Transverse colon (tissue), 4 donors: ENCODE measurements around the gene SLC2A13. TPM values are rescaled to one million over a fixed set of nuclear protein-coding genes. Genes with fewer than 3 reads are reported as not detected.

Source experiments
- DNase-seq: peaks from one replicate; pipeline ENCODE4 v3.0.0-alpha.2; 2019
- H3K27ac ChIP-seq, 4 donors: fragments of 200-600 bp; sonication (generic); 2 replicates each; pipeline ENCODE4 v1.5.1; 2016 to 2018; ENCODE audit warnings: inconsistent platforms in 4 of 4
- H3K27me3 ChIP-seq: fragments of 200-600 bp; sonication (generic); 2 replicates; pipeline ENCODE4 v1.5.1; 2017; ENCODE audit warnings: inconsistent platforms
- H3K36me3 ChIP-seq, 4 donors: fragments of 200-600 bp; sonication (generic); 2 replicates each; pipeline ENCODE4 v1.5.1; 2017 to 2019; ENCODE audit warnings: inconsistent platforms in 4 of 4
- H3K4me1 ChIP-seq, 4 donors: fragments of 200-600 bp; sonication (generic); 2 replicates each; pipeline ENCODE4 v1.5.1; 2017 to 2020; ENCODE audit warnings: inconsistent platforms in 4 of 4
- H3K4me3 ChIP-seq, 4 donors: fragments of 200-600 bp; sonication (generic); 1 replicate in 1 of 4; 2 replicates in 3 of 4; pipeline versions ENCODE4 v1.5.1 to v1.6.1; 2017 to 2019; ENCODE audit warnings: inconsistent platforms in 4 of 4
- H3K9me3 ChIP-seq, 2 donors: fragments of 200-600 bp; sonication (generic); 2 replicates each; pipeline ENCODE4 v1.5.1; 2017 to 2019; ENCODE audit warnings: inconsistent platforms in 2 of 2
- EP300 ChIP-seq: sonication (generic); formaldehyde crosslinking; IDR thresholded peaks from one replicate; pipeline ENCODE4 v1.6.1; 2017; ENCODE audit warnings: antibody characterized with exemption, low read depth
- POLR2A ChIP-seq: fragments of 450-650 bp; IDR thresholded peaks from one replicate; pipeline ENCODE4 v1.6.1; 2016; ENCODE audit warnings: antibody characterized with exemption, mild to moderate bottlenecking, moderate library complexity
- POLR2AphosphoS5 ChIP-seq, 3 donors: sonication (generic); formaldehyde crosslinking; IDR thresholded peaks; one replicate each; pipeline ENCODE4 v1.6.1; 2016; ENCODE audit warnings: antibody characterized with exemption in 3 of 3
- WGBS, 2 donors: methylation state at CpG; one replicate each; pipeline ENCODE4 v1.1.5; 2018; ENCODE audit warnings: low coverage in 1 of 2; 5-methylcytosine and 5-hydroxymethylcytosine counted together
- in situ Hi-C, 4 donors: fragments of 200-750 bp; cut with MboI; loops; one replicate each; pipeline versions ENCODE4 v1.15.0 to v1.15.1; 2017; ENCODE audit warnings: low sequenced_read_pairs in 3 of 4, low pct_ligation_motif_present in 1 of 4, low pct_unique_long_range_greater_than_20kb in 1 of 4
- intact Hi-C: fragments of 100-400 bp; cut with DNase I; formaldehyde crosslinking; loops from one replicate; pipeline ENCODE4 v1.15.1; 2023; ENCODE audit warnings: low total_unique reads
- total RNA-seq, 4 donors: library from RNA; depleted of rRNA; stranded (reverse); fragments of >200 nt; gene quantifications; one replicate each; pipeline ENCODE4 v1.1.0, GENCODE V29; 2016
- TF ChIP-seq, protein P1 (sequence below), 5 experiments: fragments of 200-600 bp in 3 of 5; fragments of 450-650 bp in 2 of 5; sonication (generic) in 3 of 5; IDR thresholded peaks; 1 replicate in 2 of 5; 2 replicates in 3 of 5; pipeline ENCODE4 v1.5.1; 2016 to 2017; ENCODE audit warnings: antibody characterized with exemption in 5 of 5, inconsistent platforms in 3 of 5, mild to moderate bottlenecking in 2 of 5, moderate library complexity in 1 of 5

Gene SLC2A13
- total RNA-seq, 4 donors from 2014 or later: 31.8 to 70.7 (median 46.8) TPM

DNA sequence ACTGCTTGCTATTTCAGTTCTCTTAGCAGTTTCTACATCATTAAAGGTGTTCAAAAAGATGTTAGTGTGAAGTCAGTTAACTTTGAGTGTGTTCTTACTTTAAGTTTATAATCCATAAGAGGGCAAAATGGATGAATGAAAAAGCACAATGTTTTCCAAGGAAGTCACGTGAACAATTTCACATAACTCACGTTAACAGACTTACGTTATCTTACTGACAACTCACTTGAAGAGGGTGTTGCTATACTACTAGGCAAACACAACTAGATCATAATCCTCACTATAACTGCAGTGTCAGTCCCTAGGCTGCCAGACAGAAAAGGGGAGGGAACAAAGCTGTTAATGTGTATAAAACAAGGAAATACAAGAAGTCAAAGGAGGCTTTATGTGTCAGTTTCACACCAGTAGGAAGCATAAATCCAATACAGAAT, 6.4 kb downstream of the SLC2A13 start:
- peaks cover 0 to 55% (median 29%) of the 10 kb centered on the region in 4 donors for H3K4me1 ChIP-seq
- intact Hi-C loops (no loop called here), in situ Hi-C loops (no loop called here)
- H3K27ac ChIP-seq: peak overlapping the region; percentile 51 to 77 (median 68)
- H3K4me3 ChIP-seq: no peak overlapping the region
- 37 to 56% methylated on average over 3 of the region's 3 CpGs for WGBS, 2 donors
- H3K27me3 ChIP-seq: no peaks in the 10 kb centered on the region
- no peaks in the 10 kb centered on the region for H3K36me3 ChIP-seq
- no peaks in the 10 kb centered on the region for H3K9me3 ChIP-seq
- DNase-seq: peak; percentile 46
- TF ChIP-seq EP300: no peak
- TF ChIP-seq, protein P1, sequence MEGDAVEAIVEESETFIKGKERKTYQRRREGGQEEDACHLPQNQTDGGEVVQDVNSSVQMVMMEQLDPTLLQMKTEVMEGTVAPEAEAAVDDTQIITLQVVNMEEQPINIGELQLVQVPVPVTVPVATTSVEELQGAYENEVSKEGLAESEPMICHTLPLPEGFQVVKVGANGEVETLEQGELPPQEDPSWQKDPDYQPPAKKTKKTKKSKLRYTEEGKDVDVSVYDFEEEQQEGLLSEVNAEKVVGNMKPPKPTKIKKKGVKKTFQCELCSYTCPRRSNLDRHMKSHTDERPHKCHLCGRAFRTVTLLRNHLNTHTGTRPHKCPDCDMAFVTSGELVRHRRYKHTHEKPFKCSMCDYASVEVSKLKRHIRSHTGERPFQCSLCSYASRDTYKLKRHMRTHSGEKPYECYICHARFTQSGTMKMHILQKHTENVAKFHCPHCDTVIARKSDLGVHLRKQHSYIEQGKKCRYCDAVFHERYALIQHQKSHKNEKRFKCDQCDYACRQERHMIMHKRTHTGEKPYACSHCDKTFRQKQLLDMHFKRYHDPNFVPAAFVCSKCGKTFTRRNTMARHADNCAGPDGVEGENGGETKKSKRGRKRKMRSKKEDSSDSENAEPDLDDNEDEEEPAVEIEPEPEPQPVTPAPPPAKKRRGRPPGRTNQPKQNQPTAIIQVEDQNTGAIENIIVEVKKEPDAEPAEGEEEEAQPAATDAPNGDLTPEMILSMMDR (IDR thresholded peaks at IDR 0.05): no peak
- peak; percentile 63 for TF ChIP-seq POLR2A
- peak; percentile 44 to 88 (median 86) for TF ChIP-seq POLR2AphosphoS5 (IDR thresholded peaks at IDR 0.05)

DNA sequence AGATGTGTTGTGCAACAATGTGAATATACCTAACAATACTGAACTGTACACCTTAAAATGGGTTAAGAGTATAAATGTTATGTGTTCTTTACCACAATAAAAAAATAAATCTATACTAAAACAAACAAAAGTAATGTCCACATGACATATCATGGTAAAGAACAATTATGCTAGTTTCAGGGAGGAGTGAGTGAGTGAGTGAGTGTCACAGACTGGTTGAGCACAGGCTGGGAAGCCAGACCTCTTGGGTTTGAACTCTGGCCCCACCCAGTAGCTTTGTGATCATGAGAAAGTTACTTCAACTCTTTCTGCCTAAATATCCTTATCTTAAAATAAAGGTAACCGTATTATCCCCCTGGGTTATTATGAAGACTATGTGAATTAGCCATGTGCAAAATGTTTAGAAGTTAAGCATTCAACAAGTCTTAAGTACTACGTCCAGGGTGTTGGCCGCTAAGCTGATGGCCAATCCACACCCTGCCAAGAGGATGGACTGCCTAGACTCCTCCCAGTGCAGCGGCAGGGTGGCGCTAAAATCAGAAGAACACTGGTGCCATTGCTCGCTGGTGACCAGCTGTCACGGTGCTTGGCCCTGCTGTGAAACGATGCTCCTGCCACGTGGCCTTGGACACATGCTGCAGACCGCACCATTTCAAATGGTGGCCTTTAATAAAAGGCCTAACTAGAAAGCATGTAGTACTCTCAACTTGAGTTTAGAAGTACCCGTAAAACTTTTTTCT, 7.3 kb downstream of the SLC2A13 start:
- in situ Hi-C loops: no loop called here
- DNase-seq: peak; percentile 35
- H3K4me3 ChIP-seq: no peak overlapping the region
- H3K4me1 ChIP-seq: peaks cover 0 to 47% (median 21%) of the 10 kb centered on the region in 4 donors
- H3K9me3 ChIP-seq: no peaks in the 10 kb centered on the region
- peak overlapping the region; percentile 51 to 77 (median 68) for H3K27ac ChIP-seq
- intact Hi-C loops: no loop called here
- no peaks in the 10 kb centered on the region for H3K27me3 ChIP-seq
- TF ChIP-seq, protein P1 (IDR thresholded peaks at IDR 0.05): no peak
- no peak for TF ChIP-seq EP300
- no peak for TF ChIP-seq POLR2A
- TF ChIP-seq POLR2AphosphoS5 (IDR thresholded peaks at IDR 0.05): no peak
- 85 to 94% methylated on average over 6 to 11 of the region's 11 CpGs for WGBS, 2 donors
- no peaks in the 10 kb centered on the region for H3K36me3 ChIP-seq

DNA sequence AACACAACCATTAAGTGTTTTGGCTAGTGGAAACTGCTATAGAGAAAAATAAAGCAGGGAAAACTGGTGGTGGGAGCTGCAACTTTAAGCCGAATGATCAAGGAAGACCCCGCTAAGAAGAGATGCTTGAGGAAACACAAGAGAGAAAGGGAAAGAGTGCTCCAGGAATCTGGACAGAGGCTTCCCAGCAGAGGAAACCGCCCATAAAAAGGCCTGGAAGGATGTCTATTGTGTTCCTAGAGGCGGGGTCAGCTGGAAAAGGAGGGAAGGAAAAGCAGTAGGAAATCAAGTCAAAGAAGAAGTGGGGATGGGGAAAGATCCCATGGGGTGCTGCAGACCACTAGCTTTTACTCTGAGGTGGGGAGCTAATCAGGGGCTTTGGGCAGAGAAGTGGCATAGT, 12.4 kb downstream of the SLC2A13 start:
- TF ChIP-seq POLR2A (no peak), EP300 (no peak), POLR2AphosphoS5 (IDR thresholded peaks at IDR 0.05) (no peak)
- TF ChIP-seq, protein P1 (IDR thresholded peaks at IDR 0.05): no peak
- Histone ChIP-seq H3K27me3 (no peaks in the 10 kb centered on the region), H3K27ac (no peak overlapping the region), H3K4me1 (peaks cover 0 to 9% (median 5%) of the 10 kb centered on the region in 4 donors), H3K36me3 (peaks cover 0 to 7% (median 0%) of the 10 kb centered on the region in 4 donors), H3K4me3 (no peak overlapping the region), H3K9me3 (no peaks in the 10 kb centered on the region)
- intact Hi-C loops: no loop called here
- 83 to 93% methylated on average over 1 to 4 of the region's 4 CpGs for WGBS, 2 donors
- in situ Hi-C loops: no loop called here
- no peak for DNase-seq

DNA sequence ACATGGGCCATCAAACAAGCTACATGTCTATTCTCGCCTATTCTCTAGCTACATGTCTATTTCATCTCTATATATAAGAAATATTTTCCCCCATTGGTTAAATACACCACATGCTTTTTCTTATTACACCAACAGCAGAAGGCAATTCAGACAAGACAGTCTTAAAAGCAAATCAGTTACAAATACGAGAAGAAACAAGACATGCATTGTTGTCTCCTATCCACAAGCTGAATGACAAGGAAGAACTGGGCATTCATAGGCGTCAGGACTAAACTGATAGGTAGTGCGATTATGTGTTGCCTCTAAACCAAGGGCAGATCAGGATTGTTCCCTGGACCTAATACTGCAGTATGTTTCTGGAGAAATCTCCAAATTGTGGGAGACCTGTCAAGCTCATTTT, 19.4 kb downstream of the SLC2A13 start:
- 96 to 100% methylated on average over 3 to 4 of the region's 4 CpGs for WGBS, 2 donors
- TF ChIP-seq POLR2A (no peak), EP300 (no peak), POLR2AphosphoS5 (IDR thresholded peaks at IDR 0.05) (no peak)
- TF ChIP-seq, protein P1 (IDR thresholded peaks at IDR 0.05): no peak
- in situ Hi-C loops (no loop called here), intact Hi-C loops (no loop called here)
- DNase-seq: no peak
- Histone ChIP-seq H3K9me3 (no peaks in the 10 kb centered on the region), H3K36me3 (peaks cover 0 to under 1% (median 0%) of the 10 kb centered on the region in 4 donors), H3K4me1 (no peaks in the 10 kb centered on the region), H3K4me3 (no peak overlapping the region), H3K27me3 (no peaks in the 10 kb centered on the region), H3K27ac (no peak overlapping the region)
